ENCODE results near the gene PREX1.
A peak's percentile ranks its signal among the peaks of the same experiment; 100 is the strongest.
"Not testable (repeated sequence)": the region's sequence is repeated elsewhere in the genome, so short reads cannot be mapped to it uniquely, and the experiment has no call there.

The PREX1 gene

GRCh38 chr20:48825566-48825920, 2.3 kb downstream of the PREX1 start:
- DNase-seq (ENCODE audit: low read depth) = no peak

DNA sequence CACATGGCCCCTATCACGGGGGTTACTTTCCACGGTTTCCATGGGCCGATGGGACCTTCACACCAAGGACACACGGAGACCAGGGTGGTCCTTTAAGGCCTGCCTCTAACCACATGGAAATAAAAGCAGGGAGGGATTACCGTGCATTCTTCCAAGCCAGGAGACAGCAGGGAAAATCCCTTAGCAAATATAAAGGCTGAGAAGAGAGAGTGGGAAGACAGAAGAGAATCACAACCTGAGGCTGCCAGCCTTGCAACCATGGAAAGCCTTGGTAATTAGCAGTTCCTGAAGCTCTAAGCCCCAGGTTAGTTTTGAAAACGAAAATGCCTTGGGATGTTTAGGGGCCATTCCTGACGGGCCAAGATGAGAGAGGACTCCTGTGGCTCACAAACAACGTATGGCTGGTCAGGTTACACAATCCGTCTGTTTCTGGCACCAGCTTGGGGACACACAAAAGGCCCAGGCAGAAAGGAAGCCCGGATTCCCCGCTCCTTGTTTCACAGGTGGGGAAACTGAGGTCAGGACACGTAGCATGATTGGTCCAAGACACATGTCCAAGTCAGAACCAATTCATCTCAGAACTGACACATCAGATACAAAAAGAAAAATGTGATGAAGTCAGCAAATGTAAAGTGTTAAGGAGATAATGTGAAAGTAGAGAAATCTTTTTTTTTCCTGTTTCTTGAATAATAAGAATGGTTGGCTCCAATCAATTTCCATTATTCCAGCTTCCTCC, 2.8 kb downstream of the PREX1 start:
- no peak for DNase-seq (ENCODE audit: low read depth)

GRCh38 chr20:48823960-48824498, 3.8 kb downstream of the PREX1 start:
- DNase-seq (ENCODE audit: low read depth) = peak; percentile 61

GRCh38 chr20:48823476-48823875, 4.3 kb downstream of the PREX1 start:
- no peak for DNase-seq (ENCODE audit: low read depth)

- no peak for DNase-seq (ENCODE audit: low read depth)
Observed at GRCh38 chr20:48822879-48823385, 4.9 kb downstream of the PREX1 start.

GRCh38 chr20:48822178-48822577, 5.6 kb downstream of the PREX1 start:
- no peak for DNase-seq (ENCODE audit: low read depth)

DNA sequence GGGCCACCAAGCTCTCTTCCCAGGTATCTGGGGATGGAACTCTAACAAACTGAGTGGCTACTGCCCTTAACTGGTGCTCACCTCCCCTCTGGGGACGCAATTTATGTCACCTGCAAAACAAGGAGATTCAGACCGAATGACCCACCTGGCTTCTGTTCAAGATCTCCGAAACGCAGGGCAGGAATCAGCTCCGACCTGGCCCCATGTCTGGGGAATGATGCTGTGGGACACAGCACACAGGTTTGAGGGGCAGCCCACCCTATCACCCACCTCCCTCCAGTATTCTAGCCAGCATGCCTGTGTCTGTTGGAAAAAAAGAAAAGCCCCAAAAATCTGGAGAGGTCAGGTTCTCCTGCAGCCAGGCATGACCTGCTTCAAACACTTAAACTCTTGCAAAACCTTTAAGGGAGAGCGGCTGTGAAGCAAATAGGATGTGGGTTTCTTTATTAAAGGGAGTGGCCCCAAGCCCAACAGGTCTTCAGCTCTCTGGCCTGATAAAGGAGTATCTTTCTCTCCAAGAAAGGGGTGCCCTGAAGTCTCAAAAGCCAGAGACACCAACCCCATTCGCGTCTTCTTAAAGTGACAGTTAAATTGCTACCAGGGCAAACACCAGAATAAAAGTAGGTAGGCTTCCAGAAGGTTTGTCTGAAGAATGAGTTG, 6.4 kb downstream of the PREX1 start:
- no peak for DNase-seq (ENCODE audit: low read depth)

GRCh38 chr20:48820649-48820973, 7.2 kb downstream of the PREX1 start:
- no peak for DNase-seq (ENCODE audit: low read depth)

GRCh38 chr20:48819821-48820648, 7.8 kb downstream of the PREX1 start:
- DNase-seq (ENCODE audit: low read depth) = peak; percentile 27

GRCh38 chr20:48819089-48819488, 8.7 kb downstream of the PREX1 start:
- DNase-seq (ENCODE audit: low read depth) = no peak

GRCh38 chr20:48818481-48818987, 9.3 kb downstream of the PREX1 start:
- DNase-seq (ENCODE audit: low read depth) = no peak

GRCh38 chr20:48818031-48818370, 9.8 kb downstream of the PREX1 start:
- no peak for DNase-seq (ENCODE audit: low read depth)

DNA sequence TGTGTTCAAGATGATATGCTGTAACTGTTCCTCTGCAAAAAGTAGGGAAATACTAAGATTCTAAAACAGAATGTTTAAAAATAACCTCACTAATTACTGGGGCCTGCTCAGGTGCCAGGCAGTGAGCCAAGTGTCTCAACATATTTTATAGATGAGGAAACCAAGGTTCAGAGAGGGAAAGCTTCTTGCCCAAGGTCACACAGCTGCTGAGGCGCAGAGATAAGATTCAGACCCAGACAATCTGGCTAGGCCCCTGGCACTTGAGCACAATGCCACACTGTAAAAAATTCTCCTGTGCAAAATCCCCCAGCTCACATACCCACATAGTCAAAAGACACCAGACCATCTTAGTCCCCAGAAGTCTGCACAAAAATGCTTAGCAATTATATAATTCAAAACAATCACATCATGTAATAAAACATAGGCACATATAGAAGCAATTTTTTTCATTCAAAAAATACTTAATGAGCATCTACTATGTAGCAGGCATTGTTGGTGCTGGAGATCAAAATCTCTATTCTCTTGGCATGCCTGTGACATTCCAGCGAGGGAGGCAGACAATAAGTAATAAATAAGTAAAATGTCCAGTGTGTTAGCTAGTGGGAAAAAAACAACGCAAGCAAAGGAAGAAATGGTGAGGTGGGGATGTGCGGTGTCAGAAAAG, 10.3 kb downstream of the PREX1 start:
- no peak for DNase-seq (ENCODE audit: low read depth)

GRCh38 chr20:48816282-48817205, 11.3 kb downstream of the PREX1 start:
- DNase-seq (ENCODE audit: low read depth) = no peak

GRCh38 chr20:48815537-48815936, 12.3 kb downstream of the PREX1 start:
- DNase-seq (ENCODE audit: low read depth) = no peak

DNA sequence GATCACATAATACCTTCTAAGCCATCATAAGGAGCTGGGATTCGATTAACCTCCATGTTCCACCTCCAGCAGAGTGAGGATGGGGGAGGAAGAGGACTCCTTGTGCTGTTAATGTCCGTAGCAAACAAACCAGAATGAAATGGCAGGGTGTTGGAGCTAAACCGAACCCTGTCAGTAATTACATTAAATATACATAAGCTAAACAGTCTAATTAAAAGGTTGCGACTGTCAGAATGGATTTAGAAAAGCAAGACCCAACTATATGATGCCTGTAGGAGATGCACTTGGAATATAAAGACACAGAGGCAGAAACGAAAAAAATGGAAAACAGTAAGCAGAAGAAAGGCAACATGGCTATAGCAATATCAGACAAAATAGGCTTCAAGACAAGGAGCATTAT, 13.2 kb downstream of the PREX1 start:
- no peak for DNase-seq (ENCODE audit: low read depth)

GRCh38 chr20:48813930-48814546, 13.8 kb downstream of the PREX1 start:
- DNase-seq (ENCODE audit: low read depth) = no peak

GRCh38 chr20:48813446-48813747, 14.4 kb downstream of the PREX1 start:
- DNase-seq (ENCODE audit: low read depth) = no peak

GRCh38 chr20:48812600-48813445, 15.0 kb downstream of the PREX1 start:
- no peak for DNase-seq (ENCODE audit: low read depth)

DNA sequence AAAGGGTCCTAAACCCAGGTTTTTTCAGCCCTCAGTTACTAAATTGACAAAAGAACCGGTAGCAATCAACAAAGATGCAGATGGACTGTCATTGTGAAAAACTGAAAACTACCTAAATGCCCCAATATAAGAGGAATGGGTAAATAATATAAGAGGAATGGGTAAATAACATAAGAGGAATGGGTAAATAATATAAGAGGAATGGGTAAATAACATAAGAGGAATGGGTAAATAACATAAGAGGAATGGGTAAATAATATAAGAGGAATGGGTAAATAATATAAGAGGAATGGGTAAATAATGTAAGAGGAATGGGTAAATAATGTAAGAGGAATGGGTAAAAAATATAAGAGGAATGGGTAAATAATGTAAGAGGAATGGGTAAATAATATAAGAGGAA, 15.7 kb downstream of the PREX1 start:
- not testable (repeated sequence) for DNase-seq (ENCODE audit: low read depth)
